GM13976 (cell line): ENCODE data around the gene HSDL2.

ENCODE experiments used
- DNase-seq: peaks from one replicate; pipeline ENCODE4 v3.0.0; 2012; ENCODE audit warnings: low spot score
- CTCF ChIP-seq: IDR thresholded peaks from 2 replicates; pipeline ENCODE4 v1.5.1; 2012; ENCODE audit warnings: borderline replicate concordance, mild to moderate bottlenecking; ENCODE audit not compliant: insufficient read depth; ENCODE audit errors: extremely low read depth, missing control alignments, control extremely low read depth
- in situ Hi-C: fragments of 300-500 bp; cut with MboI; formaldehyde crosslinking; loops from one replicate; pipeline ENCODE4 v1.12.0; 2022; ENCODE audit warnings: low sequenced_read_pairs, mixed read lengths, inconsistent platforms; ENCODE audit not compliant: unreplicated experiment

The HSDL2 gene

GRCh38 chr9:112443200-112443599 lies 63.3 kb downstream of the HSDL2 start:
- peak; percentile 37 for TF ChIP-seq CTCF
- no peak for DNase-seq
- in situ Hi-C loops = no loop called here

GRCh38 chr9:112443636-112444035 lies 63.7 kb downstream of the HSDL2 start:
- no peak for DNase-seq
- in situ Hi-C loops = no loop called here
- no peak for TF ChIP-seq CTCF

GRCh38 chr9:112445196-112445595 lies 65.3 kb downstream of the HSDL2 start:
- no peak for TF ChIP-seq CTCF
- no peak for DNase-seq
- in situ Hi-C loops = no loop called here

- TF ChIP-seq CTCF = no peak
- in situ Hi-C loops = no loop called here
- no peak for DNase-seq
Observed at GRCh38 chr9:112446080-112446479, 66.2 kb downstream of the HSDL2 start.

- TF ChIP-seq CTCF = no peak
- no peak for DNase-seq
- in situ Hi-C loops = no loop called here
Observed at GRCh38 chr9:112446526-112446925, 66.6 kb downstream of the HSDL2 start.

GRCh38 chr9:112447283-112447761 lies 67.4 kb downstream of the HSDL2 start:
- no peak for TF ChIP-seq CTCF
- in situ Hi-C loops = no loop called here
- no peak for DNase-seq

- in situ Hi-C loops = no loop called here
- DNase-seq = no peak
- TF ChIP-seq CTCF = no peak
Observed at GRCh38 chr9:112462855-112463254, 82.9 kb downstream of the HSDL2 start.
